HepG2 (cell line): ENCODE data around the gene RHBDF2. TPM values are rescaled to one million over a fixed set of nuclear protein-coding genes. Genes with fewer than 3 reads are reported as not detected.

Experiments
- CREB3 ChIP-seq: sonication (generic); formaldehyde crosslinking; IDR thresholded peaks from 2 replicates; pipeline ENCODE4 v1.5.0; 2020; ENCODE audit warnings: missing genetic modification reagents
- DZIP1 ChIP-seq: sonication (generic); formaldehyde crosslinking; IDR thresholded peaks from 2 replicates; pipeline ENCODE4 v1.5.0; 2020; ENCODE audit warnings: mild to moderate bottlenecking, missing genetic modification reagents
- FLYWCH1 ChIP-seq: sonication (generic); formaldehyde crosslinking; IDR thresholded peaks from 2 replicates; pipeline ENCODE4 v1.8.1; 2023; ENCODE audit warnings: mild to moderate bottlenecking, missing genetic modification reagents
- GFI1 ChIP-seq: sonication (generic); formaldehyde crosslinking; IDR thresholded peaks from 2 replicates; pipeline ENCODE4 v1.5.0; 2020; ENCODE audit warnings: missing genetic modification reagents, mild to moderate bottlenecking, borderline replicate concordance
- GTF3A ChIP-seq: sonication (generic); formaldehyde crosslinking; conservative IDR thresholded peaks from 2 replicates; pipeline ENCODE4 v1.4.0; 2020; ENCODE audit warnings: mild to moderate bottlenecking, missing genetic modification reagents
- HDAC2 ChIP-seq: sonication (generic); formaldehyde crosslinking; IDR thresholded peaks from 2 replicates; pipeline ENCODE4 v1.4.0; 2020; ENCODE audit warnings: missing genetic modification reagents
- KDM5B ChIP-seq: sonication (generic); formaldehyde crosslinking; IDR thresholded peaks from 2 replicates; pipeline ENCODE4 v1.4.0; 2020; ENCODE audit warnings: missing genetic modification reagents, mild to moderate bottlenecking, borderline replicate concordance
- KLF9 ChIP-seq: IDR thresholded peaks from 2 replicates; pipeline ENCODE4 v1.6.1; 2016; ENCODE audit warnings: low read depth
- MIXL1 ChIP-seq: IDR thresholded peaks from 2 replicates; pipeline ENCODE4 v1.6.1; 2016
- MXD3 ChIP-seq: IDR thresholded peaks from 2 replicates; pipeline ENCODE4 v1.6.1; 2016; ENCODE audit warnings: mild to moderate bottlenecking, missing biosample characterization, missing genetic modification reagents
- NFE2L1 ChIP-seq: sonication (generic); formaldehyde crosslinking; IDR thresholded peaks from 2 replicates; pipeline ENCODE4 v1.4.0; 2020; ENCODE audit warnings: missing genetic modification reagents, mild to moderate bottlenecking, borderline replicate concordance
- NONO ChIP-seq, 2 experiments: fragments of 450-650 bp in 1 of 2; sonication (generic) in 1 of 2; formaldehyde crosslinking in 1 of 2; IDR thresholded peaks in 1 of 2; conservative IDR thresholded peaks in 1 of 2; 2 replicates each; pipeline versions ENCODE4 v1.6.1 to v1.8.0; 2017 to 2022; ENCODE audit warnings: mild to moderate bottlenecking in 1 of 2, missing genetic modification reagents in 1 of 2, moderate library complexity in 1 of 2
- POLR2A ChIP-seq, 2 experiments: IDR thresholded peaks; 2 replicates each; pipeline ENCODE4 v1.6.1; 2011; ENCODE audit warnings: low read depth in 2 of 2, low read length in 2 of 2, mild to moderate bottlenecking in 1 of 2, moderate library complexity in 1 of 2; ENCODE audit not compliant: insufficient read depth in 1 of 2
- RAD21 ChIP-seq: fragments of 450-650 bp; formaldehyde crosslinking; IDR thresholded peaks from 2 replicates; pipeline ENCODE4 v1.5.0; 2020; ENCODE audit warnings: mild to moderate bottlenecking
- RARG ChIP-seq: sonication (generic); formaldehyde crosslinking; IDR thresholded peaks from 2 replicates; pipeline ENCODE4 v1.4.0; 2020; ENCODE audit warnings: low read depth, mild to moderate bottlenecking, missing genetic modification reagents
- SAP130 ChIP-seq: IDR thresholded peaks from 2 replicates; pipeline ENCODE4 v1.6.1; 2016; ENCODE audit warnings: low read depth
- SOX6 ChIP-seq, 2 experiments: fragments of 450-650 bp in 1 of 2; sonication (generic) in 1 of 2; formaldehyde crosslinking in 1 of 2; IDR thresholded peaks; 2 replicates each; pipeline versions ENCODE4 v1.4.0 to v1.6.1; 2017 to 2020; ENCODE audit warnings: antibody characterized with exemption in 1 of 2, mild to moderate bottlenecking in 1 of 2, missing genetic modification reagents in 1 of 2
- ZNF230 ChIP-seq: sonication (generic); formaldehyde crosslinking; IDR thresholded peaks from 2 replicates; pipeline ENCODE4 v1.4.0; 2020; ENCODE audit warnings: mild to moderate bottlenecking, missing genetic modification reagents
- ZNF34 ChIP-seq: sonication (generic); formaldehyde crosslinking; IDR thresholded peaks from 2 replicates; pipeline ENCODE4 v1.4.0; 2020; ENCODE audit warnings: mild to moderate bottlenecking, missing genetic modification reagents, borderline replicate concordance
- ZNF430 ChIP-seq: sonication (generic); formaldehyde crosslinking; IDR thresholded peaks from 2 replicates; pipeline ENCODE4 v1.9.0; 2021; ENCODE audit warnings: mild to moderate bottlenecking, missing genetic modification reagents
- ZNF563 ChIP-seq: sonication (generic); formaldehyde crosslinking; IDR thresholded peaks from 2 replicates; pipeline ENCODE4 v1.8.0; 2022; ENCODE audit warnings: mild to moderate bottlenecking, moderate library complexity, missing genetic modification reagents
- polyA plus RNA-seq, 8 experiments: library from polyadenylated mRNA; depleted of rRNA in 3 of 8; stranded (reverse) in 7 of 8; unstranded in 1 of 8; fragments of >200 nt; fragmentation: Illumina TruSeq in 4 of 8; extraction: Trizol in 4 of 8; gene quantifications; 2 replicates each; pipeline versions ENCODE4 v1.2.1 to v1.2.3, GENCODE V29; 2011 to 2016; ENCODE audit warnings: low read depth in 4 of 8, missing spikeins in 1 of 8, mixed read lengths in 1 of 8; ENCODE audit not compliant: insufficient read depth in 1 of 8
- total RNA-seq, 5 experiments: library from RNA; depleted of rRNA; stranded (reverse); fragments of >200 nt; fragmentation: Illumina TruSeq; extraction: Trizol; gene quantifications; 2 replicates each; pipeline ENCODE4 v1.2.3, GENCODE V29; 2016; ENCODE audit warnings: low read depth in 1 of 5
- TF ChIP-seq, protein P1 (sequence below): sonication (generic); formaldehyde crosslinking; IDR thresholded peaks from 2 replicates; pipeline ENCODE4 v1.8.0; 2022; ENCODE audit warnings: mild to moderate bottlenecking, missing genetic modification reagents; ENCODE audit not compliant: insufficient replicate concordance

RHBDF2 gene
- total and polyA plus RNA-seq, 2 of the 13 experiments (the other 11 are each of a cell fraction or from before 2014, with no cell fraction given): 7.8 to 24.2 TPM

- no peak for TF ChIP-seq CREB3 (CRISPR knock-in tag)
- TF ChIP-seq GTF3A: 0 out of 2 replicates have a peak, but pooled peaks have one; percentile 70
- peak; percentile 72; the same call in 1 of the 2 replicates for TF ChIP-seq HDAC2 (CRISPR knock-in tag)
- no peak for TF ChIP-seq SOX6 (IDR thresholded peaks at IDR 0.05)
- TF ChIP-seq SOX6 (CRISPR knock-in tag; IDR thresholded peaks at IDR 0.05): peak; percentile 59
- TF ChIP-seq ZNF430: peak; percentile 86
- TF ChIP-seq, protein P1, sequence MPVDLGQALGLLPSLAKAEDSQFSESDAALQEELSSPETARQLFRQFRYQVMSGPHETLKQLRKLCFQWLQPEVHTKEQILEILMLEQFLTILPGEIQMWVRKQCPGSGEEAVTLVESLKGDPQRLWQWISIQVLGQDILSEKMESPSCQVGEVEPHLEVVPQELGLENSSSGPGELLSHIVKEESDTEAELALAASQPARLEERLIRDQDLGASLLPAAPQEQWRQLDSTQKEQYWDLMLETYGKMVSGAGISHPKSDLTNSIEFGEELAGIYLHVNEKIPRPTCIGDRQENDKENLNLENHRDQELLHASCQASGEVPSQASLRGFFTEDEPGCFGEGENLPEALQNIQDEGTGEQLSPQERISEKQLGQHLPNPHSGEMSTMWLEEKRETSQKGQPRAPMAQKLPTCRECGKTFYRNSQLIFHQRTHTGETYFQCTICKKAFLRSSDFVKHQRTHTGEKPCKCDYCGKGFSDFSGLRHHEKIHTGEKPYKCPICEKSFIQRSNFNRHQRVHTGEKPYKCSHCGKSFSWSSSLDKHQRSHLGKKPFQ (CRISPR knock-in tag): peak; percentile 72
- no peak for TF ChIP-seq FLYWCH1 (CRISPR knock-in tag)
- 0 out of 2 replicates have a peak, but pooled peaks have one; percentile 14 for TF ChIP-seq RAD21 (CRISPR knock-in tag)
- TF ChIP-seq DZIP1: peak; percentile 45; the same call in 1 of the 2 replicates
- TF ChIP-seq KDM5B (CRISPR knock-in tag): peak; percentile 40; the same call in 1 of the 2 replicates
- TF ChIP-seq ZNF230: peak; percentile 83; the same call in 1 of the 2 replicates
- peak; percentile 23; the same call in 1 of the 2 replicates for TF ChIP-seq NFE2L1 (CRISPR knock-in tag)
- TF ChIP-seq SAP130 (CRISPR knock-in tag): peak; percentile 93
- no peak for TF ChIP-seq GFI1 (CRISPR knock-in tag)
- no peak for TF ChIP-seq NONO (IDR thresholded peaks at IDR 0.05)
- TF ChIP-seq NONO (CRISPR knock-in tag; conservative IDR thresholded peaks at IDR 0.05): 0 out of 2 replicates have a peak, but pooled peaks have one; percentile 42
- no peak; the same call in 1 of the 2 replicates for TF ChIP-seq ZNF563 (CRISPR knock-in tag)
- peak; percentile 48; the same call in 1 of the 2 replicates for TF ChIP-seq MIXL1 (CRISPR knock-in tag)
- peak; percentile 50 to 73; a peak in 3 of 4 replicates for TF ChIP-seq POLR2A (IDR thresholded peaks at IDR 0.05; ENCODE audit: insufficient read depth in 1 of 2, low read depth in 2 of 2, low read length in 2 of 2)
- peak; percentile 79 for TF ChIP-seq MXD3 (CRISPR knock-in tag)
- TF ChIP-seq ZNF34: peak; percentile 80; the same call in 1 of the 2 replicates
- 0 out of 2 replicates have a peak, but pooled peaks have one; percentile 73 for TF ChIP-seq RARG (CRISPR knock-in tag)
- 0 out of 2 replicates have a peak, but pooled peaks have one; percentile 55 for TF ChIP-seq KLF9 (CRISPR knock-in tag)
Observed at GRCh38 chr17:76497979-76498875, 3.0 kb downstream of the RHBDF2 start (continued).
